ENCODE results near the gene CCDC8.

DNA sequence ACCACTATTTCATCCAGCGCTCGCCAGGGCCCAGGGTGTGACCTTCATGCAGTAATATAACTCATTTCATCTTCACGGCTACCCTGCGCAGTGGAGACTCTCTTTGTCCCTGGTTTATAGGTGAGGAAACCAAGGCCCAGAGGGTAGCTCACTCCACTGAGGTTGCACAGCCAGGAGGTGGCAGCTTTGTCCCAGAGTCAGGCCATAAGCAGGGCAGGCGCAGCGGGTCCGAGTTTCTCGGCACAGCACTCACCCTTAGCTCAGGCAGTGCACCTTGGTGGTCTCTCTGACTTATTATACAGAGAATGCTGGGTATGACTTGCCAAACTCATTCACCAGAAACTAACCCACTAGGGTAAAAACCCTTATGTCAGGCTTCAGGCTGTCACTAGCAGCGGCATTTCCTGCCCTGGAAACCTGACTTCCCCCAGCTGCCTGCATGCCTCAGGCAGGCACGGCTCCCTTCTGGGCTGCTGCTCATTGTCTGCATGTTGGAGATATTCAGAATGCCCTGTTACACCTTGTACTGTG is 41.9 kb downstream of the CCDC8 start:
- TF ChIP-seq, protein P1, sequence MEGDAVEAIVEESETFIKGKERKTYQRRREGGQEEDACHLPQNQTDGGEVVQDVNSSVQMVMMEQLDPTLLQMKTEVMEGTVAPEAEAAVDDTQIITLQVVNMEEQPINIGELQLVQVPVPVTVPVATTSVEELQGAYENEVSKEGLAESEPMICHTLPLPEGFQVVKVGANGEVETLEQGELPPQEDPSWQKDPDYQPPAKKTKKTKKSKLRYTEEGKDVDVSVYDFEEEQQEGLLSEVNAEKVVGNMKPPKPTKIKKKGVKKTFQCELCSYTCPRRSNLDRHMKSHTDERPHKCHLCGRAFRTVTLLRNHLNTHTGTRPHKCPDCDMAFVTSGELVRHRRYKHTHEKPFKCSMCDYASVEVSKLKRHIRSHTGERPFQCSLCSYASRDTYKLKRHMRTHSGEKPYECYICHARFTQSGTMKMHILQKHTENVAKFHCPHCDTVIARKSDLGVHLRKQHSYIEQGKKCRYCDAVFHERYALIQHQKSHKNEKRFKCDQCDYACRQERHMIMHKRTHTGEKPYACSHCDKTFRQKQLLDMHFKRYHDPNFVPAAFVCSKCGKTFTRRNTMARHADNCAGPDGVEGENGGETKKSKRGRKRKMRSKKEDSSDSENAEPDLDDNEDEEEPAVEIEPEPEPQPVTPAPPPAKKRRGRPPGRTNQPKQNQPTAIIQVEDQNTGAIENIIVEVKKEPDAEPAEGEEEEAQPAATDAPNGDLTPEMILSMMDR (IDR thresholded peaks at IDR 0.05) = no peak
- TF ChIP-seq POLR2AphosphoS5 (IDR thresholded peaks at IDR 0.05) = no peak
